GM18507 (cell line): ENCODE data around the gene TNFRSF25.
A peak's percentile ranks its signal among the peaks of the same experiment; 100 is the strongest.
"Not testable (repeated sequence)": the region's sequence is repeated elsewhere in the genome, so short reads cannot be mapped to it uniquely, and the experiment has no call there.

Source experiments
- DNase-seq: peaks from one replicate; pipeline ENCODE4 v3.0.0; 2011; ENCODE audit warnings: low read depth; ENCODE audit not compliant: insufficient read length; ENCODE audit errors: extremely low spot score
- FAIRE-seq: peaks from 2 replicates; lab custom pipeline; 2011; peaks lifted over from hg19 to GRCh38; lab: Jason Lieb, UNC

Gene TNFRSF25

DNA sequence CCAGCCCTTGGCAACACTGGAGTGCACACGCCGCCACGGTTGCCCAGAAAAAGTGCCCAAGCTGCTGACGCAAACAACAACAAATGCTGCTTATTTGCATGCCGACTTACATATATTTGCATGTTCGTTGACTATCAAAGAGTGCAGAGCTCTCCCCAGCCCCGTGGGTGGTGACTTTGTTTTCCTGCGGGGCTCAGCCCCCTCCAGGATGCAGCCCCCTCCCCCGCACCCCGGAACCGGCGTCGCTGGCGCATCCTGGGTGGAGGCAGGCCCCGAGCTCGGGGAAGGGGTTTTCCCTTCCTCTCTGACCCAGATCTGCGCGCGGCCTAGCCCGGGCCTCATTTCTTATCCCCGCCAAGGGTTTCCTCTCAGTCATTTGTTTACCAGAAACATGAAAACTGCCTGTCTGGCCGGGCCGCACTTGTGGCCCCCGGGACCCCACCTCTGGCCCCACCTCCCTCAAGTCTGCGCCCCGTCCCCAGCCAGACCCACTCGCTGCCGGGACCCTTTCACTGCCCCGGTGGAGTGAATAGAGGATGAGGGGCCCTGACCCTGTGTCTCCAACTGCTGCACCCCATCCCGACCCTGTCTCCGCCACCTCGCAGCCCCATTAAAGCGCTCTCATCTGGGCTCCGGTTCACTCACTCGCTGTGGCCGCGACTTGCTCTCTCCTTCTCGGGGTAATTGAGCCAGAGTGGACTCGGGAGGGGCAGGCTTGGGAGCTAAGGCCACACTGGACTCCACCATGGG is 5.5 kb downstream of the TNFRSF25 start:
- no peak for DNase-seq
- no peak for FAIRE-seq

DNA sequence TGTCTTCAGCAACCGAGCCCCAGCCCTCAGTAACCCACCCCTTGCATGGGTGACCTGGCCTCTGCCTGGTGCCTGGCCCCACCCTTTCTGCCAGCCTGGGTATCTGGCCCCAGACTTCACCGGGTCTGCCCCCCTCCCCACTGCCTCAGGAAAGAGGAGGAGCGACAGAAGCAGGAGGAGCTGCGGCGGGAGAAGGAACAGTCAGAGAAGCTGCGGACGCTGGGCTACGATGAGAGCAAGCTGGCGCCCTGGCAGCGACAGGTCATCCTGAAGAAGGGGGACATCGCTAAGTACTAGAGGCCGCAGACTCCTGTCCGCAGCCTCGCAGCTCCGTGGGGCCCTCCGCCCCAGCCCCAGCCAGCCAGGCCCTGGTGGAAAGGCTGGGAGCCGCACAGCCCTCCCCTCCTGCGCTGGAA is 6.1 kb downstream of the TNFRSF25 start:
- FAIRE-seq (no peak), DNase-seq (no peak)

DNA sequence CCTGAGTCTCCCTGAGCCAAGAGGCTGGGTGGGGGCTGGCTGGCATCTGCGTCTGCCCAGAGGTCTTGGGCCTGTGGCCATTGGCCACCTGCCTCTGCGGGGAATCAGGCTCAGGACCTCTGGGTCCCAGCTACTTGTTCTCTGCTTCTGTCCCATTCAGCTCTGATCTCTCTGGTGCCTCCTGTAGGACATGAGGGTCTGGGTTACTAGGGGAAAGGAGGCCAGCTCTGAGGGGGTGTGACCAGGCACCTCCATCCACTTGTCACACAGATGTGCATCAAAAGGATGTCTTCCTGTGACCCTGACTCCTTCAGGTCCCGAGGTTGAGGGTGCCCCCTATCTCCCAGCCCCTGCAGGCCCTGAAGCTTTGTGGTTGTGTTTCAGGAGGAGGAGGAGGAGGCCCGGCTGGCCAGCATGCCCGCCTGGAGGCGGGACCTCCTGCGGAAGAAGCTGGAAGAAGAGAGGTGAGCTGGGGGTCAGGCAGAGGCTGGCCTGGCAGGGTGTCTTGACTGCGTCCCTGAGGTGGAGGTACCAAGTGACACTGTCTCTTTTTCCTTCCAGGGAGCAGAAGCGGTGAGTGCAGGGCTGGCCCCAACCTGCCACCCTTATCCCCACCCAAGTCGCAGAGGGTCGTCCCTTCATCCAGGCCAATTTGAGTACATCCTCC is 9.0 kb downstream of the TNFRSF25 start:
- FAIRE-seq (no peak), DNase-seq (no peak)

DNA sequence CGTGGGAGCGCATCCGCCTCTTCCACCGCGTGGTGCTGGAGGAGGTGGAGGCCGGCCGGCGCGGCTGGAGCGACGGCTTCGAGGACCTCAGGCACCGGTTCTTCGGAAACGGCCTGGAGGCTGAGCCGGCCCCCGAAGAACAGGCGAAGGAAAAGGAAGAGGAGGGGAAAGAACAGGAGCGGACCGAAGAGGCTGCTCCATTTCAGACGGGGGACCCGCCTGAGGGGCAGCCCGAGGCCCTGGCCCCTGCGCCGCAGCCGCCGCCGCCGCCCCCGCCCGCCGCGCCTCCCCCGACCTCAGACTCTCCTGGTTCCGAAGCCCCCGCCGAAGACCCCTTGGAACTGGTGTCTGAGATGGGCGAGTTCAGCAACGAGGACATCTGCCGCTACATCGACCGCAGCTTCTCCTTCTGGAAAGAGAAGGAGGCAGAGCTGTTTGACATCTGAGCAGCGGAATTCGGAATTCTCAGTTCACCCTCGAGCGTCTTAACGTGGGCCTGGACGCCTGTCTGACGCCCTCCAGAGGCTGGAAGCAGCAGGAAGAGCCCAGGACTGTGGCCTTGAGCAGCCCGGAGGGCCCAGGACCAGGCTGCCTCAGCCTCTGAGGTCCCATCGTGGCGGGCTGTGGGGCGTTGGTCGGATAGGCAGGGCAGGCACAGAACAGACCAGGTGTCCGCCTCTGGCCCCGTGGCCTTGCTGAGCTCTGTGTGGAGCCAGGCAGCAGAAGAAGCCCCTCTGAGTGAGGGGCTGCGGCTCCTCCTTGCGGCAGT is 10.0 kb downstream of the TNFRSF25 start:
- DNase-seq, FAIRE-seq: not testable (repeated sequence)

DNA sequence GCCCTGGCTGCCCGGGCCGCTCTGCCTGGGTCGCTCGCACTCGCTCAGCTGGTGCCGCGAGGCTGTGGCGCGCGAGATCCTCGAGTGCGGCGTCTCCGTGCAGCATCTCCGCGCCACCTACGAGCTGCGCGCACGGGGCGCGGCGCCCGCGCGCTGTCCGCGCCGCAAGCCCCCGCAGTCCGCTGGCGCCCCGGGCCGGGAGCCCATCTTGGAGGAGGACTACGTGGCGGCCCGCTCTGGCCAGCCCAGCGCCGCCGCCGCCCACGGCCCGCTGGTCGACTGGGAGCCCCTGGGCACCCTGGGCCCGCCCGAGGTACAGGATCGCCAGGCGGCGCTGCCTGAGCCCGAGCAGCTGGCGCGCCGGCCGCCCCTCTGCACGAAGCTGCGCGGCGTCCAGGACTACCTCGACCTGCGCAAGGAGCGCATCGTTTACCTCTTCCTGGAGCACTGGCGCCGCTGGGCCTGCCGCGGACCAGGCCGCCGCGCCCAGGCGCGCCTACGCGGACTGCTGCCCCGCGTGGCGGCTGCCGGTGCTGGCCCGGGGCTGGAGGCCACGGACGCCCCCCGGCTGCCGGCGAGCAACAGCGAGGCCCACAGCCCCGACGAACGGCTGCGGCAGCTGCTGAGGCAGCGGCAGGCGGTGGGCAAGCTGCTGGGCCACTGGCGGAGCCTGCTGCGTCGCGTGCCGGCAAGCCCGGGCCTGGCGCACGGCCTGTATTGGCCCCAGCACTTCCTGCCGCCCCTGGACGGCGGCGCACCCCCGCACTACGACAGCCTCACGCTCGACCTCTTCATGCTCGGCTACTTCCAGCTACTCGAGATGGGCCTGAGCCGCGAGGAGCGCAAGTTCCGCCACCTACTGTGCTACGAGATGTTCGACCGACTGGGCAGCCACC is 10.9 kb downstream of the TNFRSF25 start:
- FAIRE-seq (no peak), DNase-seq (no peak)

DNA sequence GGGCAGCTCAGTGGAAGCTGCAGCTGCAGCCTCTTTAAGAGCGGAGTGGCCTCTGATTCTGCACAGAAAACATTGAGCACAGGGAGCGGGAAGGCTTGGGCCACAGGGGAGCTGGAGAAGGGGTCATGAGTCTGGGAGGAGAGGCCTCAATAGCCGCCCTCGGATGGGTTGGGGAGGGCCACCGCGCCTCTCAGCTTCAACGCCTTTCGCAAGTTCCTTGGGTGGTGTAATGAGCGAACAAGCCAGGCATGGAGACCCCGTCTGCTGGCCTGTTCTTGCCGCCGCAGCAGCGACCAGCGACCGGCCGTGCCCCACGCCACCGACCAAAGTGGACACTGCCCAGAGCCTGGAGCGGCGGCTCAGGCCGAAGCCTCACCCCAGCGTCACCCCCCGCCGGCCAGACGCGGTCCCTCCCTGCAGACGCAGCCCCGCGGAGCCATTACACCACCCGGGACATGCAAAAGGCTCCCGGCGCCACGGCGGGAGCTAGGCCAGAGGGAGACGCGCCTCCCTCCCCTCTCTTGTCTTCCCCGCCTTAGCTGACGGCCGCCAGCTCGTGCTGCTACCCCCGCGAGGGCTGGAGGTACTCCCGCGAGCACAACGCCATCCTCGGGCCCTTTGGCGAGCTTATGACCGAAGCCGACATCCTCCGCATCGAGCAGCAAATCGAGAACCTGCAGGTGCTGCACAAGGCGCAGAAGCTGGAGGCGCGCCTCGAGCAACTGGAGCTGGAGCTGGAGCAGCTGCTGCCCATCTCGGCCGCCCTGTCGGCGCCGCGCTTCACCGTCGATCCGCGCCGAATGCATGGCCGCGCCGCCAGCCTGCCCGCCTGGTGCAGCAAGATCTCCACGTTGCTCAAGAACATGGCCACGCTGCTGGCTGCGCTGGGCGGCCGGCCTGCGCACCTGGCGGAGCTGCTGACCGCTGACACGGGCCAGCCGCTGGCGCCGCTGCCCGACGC is 11.8 kb downstream of the TNFRSF25 start:
- not testable (repeated sequence) for FAIRE-seq, DNase-seq

DNA sequence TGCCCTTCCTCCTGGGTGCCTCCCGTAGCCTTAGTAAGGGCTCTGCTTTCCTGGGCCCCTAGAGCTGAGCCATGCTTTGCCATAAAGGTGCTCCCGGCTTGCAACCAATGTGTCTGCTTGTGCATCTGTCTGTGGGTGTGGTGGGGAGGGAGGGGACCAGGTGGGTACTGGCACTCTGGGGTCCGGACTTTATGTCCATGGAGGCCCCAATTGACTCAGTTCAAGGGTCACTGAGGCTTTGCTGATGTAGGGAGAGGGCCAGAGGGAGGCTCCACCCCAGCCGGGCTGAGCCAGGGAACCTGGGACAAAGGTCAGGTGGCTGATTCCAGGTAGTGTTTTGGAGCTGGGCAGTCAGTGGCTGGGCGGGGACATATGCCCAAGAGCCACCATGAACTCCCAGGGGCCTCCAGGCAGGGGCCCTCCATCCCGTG is 15.0 kb downstream of the TNFRSF25 start:
- no peak for FAIRE-seq
- no peak for DNase-seq

DNA sequence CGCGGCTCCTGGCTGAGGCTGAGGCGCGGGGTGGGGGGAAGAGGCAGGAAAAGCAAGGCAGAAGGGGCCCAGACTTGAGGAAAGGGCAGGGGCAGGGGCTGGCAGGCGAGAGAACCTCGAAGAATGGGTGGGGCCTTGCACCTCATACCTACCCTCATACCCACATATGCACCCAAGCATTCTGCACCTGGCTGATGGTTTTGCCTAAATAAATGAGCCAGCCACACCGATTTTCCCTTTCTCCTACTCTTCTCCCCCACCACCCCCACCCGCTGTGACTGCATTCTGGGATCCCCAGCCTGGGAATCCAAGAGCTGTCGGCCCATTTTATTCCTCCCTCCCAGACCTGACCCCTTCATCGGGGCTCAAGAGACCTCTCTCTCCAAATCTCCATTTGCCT is 15.5 kb downstream of the TNFRSF25 start:
- not testable (repeated sequence) for DNase-seq, FAIRE-seq

DNA sequence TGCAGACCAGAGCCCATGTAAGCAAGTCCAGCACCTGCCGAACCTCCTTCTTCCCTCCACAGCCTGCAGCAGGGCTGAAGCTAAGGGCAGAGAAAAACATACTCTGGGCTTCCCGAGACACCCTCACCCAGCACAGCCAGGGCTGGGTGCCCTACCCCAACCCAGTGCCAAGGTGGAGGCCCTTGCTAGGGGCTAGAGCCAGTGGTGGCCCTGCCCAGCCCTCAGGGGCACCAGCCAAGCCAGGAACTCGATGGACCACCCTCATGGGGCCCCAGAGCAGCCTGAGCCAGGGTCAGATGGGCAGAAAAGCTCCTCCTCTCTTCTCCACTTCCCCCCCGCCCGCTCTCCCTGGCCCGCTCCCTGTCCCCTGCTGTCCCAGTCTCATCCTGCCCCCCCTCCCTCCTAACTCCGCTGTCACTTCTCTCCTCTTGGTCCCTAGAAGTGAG is 15.9 kb downstream of the TNFRSF25 start:
- FAIRE-seq, result no peak
- no peak for DNase-seq

DNA sequence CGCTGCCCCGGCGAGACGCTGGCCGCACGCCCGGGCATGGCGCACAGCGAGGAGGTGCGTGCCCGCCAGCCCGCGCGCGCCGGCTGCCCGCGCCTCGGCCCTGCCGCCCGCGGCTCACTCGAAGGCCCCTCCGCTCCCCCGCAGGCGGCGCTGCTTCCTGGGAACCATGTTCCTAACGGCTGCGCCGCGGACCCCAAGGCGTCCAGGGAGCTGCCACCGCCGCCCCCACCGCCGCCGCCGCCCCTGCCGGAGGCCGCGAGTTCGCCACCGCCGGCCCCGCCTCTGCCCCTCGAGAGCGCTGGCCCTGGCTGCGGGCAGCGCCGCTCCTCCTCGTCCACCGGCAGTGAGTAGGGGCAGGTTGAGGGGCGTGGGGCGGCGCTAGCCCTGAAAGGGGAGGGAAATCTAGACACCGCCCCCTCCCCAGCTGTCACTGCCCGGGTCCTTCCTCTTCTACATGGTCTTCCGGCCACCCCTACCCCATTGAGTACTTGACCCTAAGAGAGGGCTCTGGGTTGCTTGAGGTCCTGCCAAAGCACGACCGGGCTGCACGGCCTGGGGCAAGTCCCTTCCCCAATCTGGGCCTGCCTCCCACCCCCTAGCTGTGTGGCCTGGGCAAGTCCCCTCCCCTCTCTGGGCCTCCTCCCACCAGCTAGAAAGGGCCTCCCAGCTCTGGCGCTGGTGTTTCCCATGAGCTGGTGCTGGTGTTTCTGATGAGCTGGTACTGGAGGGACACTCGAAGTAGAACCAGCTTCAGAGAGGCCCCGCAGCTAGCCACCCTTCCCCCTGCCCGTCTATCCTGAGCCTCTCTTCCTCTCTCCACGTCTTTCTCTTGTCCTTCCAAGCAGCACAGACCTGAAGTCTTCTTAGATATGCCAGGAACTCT is 17.0 kb downstream of the TNFRSF25 start:
- DNase-seq, result no peak
- FAIRE-seq, result no peak

DNA sequence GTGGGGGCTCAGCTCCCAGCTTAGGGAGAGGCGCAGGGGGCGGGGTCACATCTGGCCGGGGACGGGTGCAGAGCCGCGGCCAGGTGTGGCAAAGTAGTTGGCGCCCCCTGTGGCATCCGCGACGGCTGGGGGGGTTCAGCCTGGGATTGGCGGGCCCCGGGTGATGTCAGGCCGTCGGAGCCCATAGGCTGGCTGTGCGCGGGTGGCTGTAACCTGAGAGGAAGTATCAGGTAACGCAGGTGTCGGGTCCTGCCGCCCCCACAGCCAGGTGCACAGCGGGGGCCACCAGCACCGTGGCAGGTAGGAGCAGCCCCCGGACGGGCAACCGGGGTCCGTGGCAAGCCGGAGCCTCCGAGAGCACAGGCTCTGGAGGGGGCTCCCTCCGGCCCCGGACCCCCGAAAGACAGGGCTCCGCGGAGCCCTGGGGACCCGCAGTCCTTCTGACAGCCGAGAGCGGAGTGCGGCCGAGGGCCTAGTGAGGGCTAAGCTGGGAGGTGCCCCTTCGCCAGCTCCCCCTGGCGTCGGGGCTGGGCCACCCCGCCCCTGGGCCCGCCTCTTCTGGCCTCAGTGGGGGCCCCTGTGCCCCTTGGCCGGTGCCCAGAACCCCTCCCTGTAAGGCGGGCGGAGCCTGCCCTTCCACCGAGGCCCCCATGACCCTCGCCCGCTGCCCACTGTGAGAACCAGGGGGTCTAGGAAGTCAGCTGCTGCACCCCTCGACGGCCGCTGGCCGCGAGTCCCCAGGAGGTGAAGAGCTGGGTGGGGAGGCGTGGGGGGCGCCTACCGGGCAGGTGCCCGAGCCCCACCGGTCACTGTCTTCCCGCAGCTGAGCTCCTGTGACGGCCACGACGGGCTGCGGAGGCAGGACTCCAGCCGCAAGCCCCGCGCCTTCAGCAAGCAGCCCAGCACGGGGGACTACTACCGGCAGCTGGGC is 17.9 kb downstream of the TNFRSF25 start:
- DNase-seq, result no peak
- FAIRE-seq, result no peak

DNA sequence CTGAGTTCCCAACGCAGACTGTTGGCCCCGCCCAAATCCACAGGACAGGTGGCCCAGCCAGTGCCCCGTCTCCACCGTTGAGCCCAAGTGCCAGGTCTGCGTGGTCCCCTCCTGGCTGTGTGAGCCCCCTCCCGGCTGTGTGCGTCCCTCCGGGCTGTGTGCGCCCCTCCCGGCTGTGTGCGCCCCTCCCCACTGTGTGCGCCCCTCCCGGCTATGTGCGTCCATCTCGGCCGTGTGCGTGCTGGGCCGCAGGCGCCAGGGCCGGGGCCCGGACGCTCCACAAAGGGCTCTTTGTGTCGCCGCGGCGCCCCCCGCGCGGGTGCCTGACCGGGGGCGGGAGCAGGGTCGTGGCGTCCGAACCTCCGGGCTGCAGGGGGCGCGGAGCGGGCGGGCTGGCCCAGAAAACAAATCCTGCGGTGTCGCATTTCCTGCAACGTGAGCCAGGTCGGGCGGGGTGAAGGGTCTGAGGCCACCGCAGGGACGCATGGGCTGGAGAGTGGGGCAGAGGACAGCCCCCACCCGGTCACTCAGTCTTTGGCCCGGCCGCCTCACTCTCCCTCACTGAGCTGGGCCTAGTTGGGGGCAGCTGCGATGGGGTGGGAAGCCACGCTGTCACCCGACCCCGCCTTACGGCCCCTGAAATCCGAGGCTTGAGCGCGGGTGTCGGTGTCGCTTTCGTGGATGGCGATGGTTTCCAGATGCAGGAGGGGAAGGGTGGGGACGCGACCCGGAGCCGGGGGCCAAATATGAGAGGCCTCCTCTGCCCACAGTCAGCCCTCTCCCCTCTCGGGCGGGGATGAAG is 18.8 kb downstream of the TNFRSF25 start:
- FAIRE-seq, result peak; percentile 12
- no peak for DNase-seq

DNA sequence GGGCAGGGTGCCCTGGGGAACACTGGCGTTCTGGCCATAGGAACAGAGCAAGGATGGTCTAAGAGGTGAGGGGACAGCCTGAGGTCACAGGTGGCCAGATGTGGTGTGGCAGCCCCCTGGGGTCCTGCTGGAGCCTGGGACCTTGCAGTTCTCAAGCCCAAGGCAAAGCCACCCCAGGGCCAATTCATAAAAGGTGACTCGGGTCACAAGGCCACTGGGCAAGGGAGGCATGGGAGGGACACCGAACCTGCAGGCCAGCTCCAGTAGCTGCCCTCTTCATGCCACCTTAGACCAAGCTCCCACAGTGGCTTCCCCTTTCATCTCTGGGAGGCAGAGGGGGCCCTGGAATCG is 19.3 kb downstream of the TNFRSF25 start:
- FAIRE-seq (no peak), DNase-seq (no peak)

DNA sequence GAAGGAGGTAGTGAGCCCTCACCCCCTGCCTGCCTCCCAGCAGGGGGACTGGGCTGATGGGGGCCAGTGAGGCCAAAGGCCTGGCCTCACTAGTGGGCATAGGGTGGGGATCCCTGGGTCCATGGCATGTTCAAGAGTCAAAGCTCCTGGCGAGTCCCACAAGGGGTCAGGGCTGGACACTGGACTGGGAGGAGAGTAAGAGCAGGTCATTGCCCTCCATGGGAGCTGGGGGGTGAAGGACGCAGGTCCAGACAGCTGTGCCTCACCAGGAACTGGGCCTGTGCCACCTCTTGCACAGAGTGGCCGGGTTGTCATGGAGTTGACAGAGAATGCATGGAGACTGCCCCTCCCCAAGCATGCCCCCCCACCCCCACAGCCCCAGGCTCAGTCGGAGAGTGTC is 20.0 kb downstream of the TNFRSF25 start:
- not testable (repeated sequence) for FAIRE-seq, DNase-seq

DNA sequence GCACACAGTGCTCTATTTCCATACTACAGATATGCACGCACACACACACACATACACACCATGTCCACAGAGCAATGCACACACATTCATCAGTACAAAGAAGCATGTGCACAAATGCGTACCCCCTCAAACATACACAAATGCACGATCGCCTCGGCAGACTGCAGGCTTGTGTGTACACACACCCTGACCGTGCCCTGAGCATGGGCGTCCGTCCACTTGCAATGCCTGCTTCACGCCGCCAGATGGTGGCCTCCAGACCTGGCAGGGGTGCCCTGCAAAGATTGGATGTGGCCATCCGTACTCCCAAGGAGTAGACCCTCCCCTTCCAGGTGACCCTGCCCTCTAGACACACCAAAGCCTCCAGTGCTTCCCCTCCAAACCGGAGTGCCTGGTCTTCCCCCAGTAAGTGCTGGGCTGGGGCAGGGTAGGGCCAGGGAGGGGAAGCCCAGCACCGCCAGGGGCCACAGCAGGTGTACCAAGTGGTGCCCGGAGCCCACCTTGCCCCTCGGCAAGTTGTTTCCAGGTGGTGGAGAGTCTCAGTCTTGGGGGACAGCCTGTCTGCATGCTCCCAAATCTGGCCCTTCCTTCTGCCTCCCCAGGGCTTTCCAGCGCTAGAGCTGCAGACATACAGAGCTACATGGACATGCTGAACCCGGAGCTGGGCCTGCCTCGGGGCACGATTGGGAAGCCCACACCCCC is 20.8 kb downstream of the TNFRSF25 start:
- DNase-seq (no peak), FAIRE-seq (no peak)
